Chondrocyte (in vitro differentiated cells): Measurements from ENCODE around the gene SPATA25. TPM values are rescaled to one million over a fixed set of nuclear protein-coding genes. Genes with fewer than 3 reads are reported as not detected.

Experiments
- DNase-seq: peaks from one replicate; pipeline ENCODE4 v3.0.0; 2021; ENCODE audit warnings: mixed read lengths, low spot score
- H3K27ac Mint-ChIP-seq: one replicate; pipeline ENCODE4 v1.8.0; 2021; ENCODE audit warnings: mild to moderate bottlenecking, moderate library complexity, mixed read lengths; ENCODE audit not compliant: unreplicated experiment
- H3K27me3 Mint-ChIP-seq: 2 replicates; pipeline ENCODE4 v1.8.0; 2021; ENCODE audit warnings: low read depth, mixed read lengths
- H3K36me3 Mint-ChIP-seq: 2 replicates; pipeline ENCODE4 v1.8.0; 2021; ENCODE audit warnings: low read depth, mixed read lengths
- H3K4me1 Mint-ChIP-seq: 2 replicates; pipeline ENCODE4 v1.8.0; 2021; ENCODE audit warnings: low read depth, mild to moderate bottlenecking, mixed read lengths
- H3K4me3 Mint-ChIP-seq: one replicate; pipeline ENCODE4 v1.8.0; 2021; ENCODE audit warnings: mild to moderate bottlenecking, moderate library complexity, mixed read lengths; ENCODE audit not compliant: unreplicated experiment
- H3K9me3 Mint-ChIP-seq: 2 replicates; pipeline ENCODE4 v1.8.0; 2021; ENCODE audit warnings: low read depth, mixed read lengths
- total RNA-seq: library from RNA; stranded (reverse); gene quantifications from 3 replicates; pipeline ENCODE4 v1.2.1, GENCODE V29; 2021
- TF ChIP-seq, protein P1 (sequence below): fragments of 200-600 bp; sonication (generic); IDR thresholded peaks from 2 replicates; pipeline ENCODE4 v1.5.0; 2021; ENCODE audit warnings: antibody characterized with exemption, mild to moderate bottlenecking, moderate library complexity

Gene SPATA25
- total RNA-seq, 1 donor from 2014 or later: 1.2 TPM

DNA sequence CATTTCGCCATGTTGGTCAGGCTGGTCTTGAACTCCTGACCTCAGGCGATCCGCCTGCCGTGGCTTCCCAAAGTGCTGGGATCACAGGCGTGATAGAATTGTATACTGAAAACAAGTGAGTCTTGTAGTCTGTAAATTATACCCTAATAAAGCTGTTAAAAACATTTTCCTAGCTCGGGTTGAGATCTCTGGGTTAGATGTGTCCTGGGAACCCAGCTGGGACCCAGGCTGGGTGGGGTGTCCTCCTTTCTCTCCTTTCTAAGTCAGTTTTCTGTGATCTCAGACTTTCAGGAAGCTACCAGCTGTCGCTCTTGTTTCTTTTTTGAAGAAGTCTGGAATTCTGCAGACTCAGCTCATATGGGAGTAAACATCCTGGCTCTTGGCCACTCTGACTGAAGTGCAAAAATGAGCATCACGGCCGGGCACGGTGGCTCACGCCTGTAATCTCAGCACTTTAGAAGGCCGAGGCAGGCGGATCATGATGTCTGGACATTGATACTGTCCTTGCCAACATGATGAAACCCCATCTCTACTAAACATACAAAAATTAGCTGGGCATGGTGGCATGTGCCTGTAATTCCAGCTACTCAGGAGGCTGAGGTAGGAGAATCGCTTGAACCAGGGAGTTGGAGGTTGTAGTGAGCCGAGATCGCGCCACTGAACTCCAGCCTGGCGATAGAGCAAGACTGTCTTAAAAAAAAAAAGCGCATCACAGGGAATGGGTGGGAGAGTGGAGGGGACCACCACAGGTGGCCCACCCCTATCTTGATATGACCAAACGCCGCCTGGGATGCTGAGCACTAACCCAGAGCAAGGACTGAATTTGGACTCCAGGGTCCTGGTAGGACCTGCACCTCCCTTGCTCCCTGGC is 37.2 kb upstream of the SPATA25 start:
- peak overlapping the region; percentile 86 for H3K27ac Mint-ChIP-seq
- no peaks in the 10 kb centered on the region for H3K27me3 Mint-ChIP-seq
- H3K4me3 Mint-ChIP-seq: peak overlapping the region; percentile 1

DNA sequence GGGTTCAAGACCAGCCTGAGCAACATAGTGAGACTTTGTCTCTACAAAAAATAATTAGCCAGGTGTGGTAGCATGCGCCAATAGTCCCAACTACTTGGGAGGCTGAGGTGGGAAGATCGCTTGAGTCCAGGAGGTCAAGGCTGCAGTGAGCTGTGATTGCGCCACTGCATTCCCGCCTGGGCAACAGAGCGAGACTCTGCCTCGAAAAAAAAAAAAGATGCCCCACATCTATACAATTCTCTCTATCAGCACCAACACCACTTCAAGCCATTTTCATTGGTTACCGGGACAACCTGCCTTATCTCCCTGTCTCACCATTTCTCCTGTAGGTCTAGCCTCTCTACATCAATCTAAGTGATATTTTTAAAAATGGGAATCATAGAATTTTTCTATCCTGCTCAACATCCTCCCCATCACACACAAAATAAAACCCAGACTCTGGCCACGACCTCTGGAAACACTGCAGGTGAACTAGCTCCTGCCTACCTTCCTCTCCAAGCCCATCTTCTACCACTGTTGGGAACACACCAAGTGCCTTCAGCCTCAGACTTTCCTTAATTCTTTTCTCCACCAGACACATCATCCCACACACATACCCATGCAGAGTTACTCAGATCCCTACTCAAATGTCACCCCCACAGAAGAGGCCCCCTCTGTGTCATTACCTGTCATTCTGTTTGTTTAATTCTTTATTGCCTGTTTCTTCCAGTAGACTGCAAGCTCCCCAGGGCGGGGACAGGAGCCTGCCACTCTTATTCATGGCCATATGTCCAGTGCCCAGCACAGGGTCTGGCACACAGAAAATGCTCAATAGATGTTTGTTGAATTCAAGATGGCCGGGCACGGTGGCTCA is 34.1 kb upstream of the SPATA25 start:
- Mint-ChIP-seq H3K36me3 (no peaks in the 10 kb centered on the region), H3K27me3 (no peaks in the 10 kb centered on the region), H3K9me3 (no peaks in the 10 kb centered on the region), H3K4me1 (peaks cover 53% of the 10 kb centered on the region), H3K27ac (no peak overlapping the region), H3K4me3 (no peak overlapping the region)
- no peak for DNase-seq
- TF ChIP-seq, protein P1, sequence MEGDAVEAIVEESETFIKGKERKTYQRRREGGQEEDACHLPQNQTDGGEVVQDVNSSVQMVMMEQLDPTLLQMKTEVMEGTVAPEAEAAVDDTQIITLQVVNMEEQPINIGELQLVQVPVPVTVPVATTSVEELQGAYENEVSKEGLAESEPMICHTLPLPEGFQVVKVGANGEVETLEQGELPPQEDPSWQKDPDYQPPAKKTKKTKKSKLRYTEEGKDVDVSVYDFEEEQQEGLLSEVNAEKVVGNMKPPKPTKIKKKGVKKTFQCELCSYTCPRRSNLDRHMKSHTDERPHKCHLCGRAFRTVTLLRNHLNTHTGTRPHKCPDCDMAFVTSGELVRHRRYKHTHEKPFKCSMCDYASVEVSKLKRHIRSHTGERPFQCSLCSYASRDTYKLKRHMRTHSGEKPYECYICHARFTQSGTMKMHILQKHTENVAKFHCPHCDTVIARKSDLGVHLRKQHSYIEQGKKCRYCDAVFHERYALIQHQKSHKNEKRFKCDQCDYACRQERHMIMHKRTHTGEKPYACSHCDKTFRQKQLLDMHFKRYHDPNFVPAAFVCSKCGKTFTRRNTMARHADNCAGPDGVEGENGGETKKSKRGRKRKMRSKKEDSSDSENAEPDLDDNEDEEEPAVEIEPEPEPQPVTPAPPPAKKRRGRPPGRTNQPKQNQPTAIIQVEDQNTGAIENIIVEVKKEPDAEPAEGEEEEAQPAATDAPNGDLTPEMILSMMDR: no peak

More for the DNA sequence above, 37.2 kb upstream of the SPATA25 start:
- TF ChIP-seq, protein P1: no peak
- DNase-seq: no peak
- Mint-ChIP-seq H3K36me3 (no peaks in the 10 kb centered on the region), H3K4me1 (peaks cover 36% of the 10 kb centered on the region), H3K9me3 (no peaks in the 10 kb centered on the region)

GRCh38 chr20:45920462-45921336 is 33.3 kb upstream of the SPATA25 start:
- peak overlapping the region; percentile 95 for H3K27ac Mint-ChIP-seq
- no peaks in the 10 kb centered on the region for H3K9me3 Mint-ChIP-seq
- TF ChIP-seq, protein P1: no peak
- DNase-seq: no peak
- no peak overlapping the region for H3K4me3 Mint-ChIP-seq
- no peaks in the 10 kb centered on the region for H3K27me3 Mint-ChIP-seq
- no peaks in the 10 kb centered on the region for H3K36me3 Mint-ChIP-seq
- H3K4me1 Mint-ChIP-seq: peaks cover 53% of the 10 kb centered on the region

GRCh38 chr20:45919542-45920399 is 32.3 kb upstream of the SPATA25 start:
- Mint-ChIP-seq H3K36me3 (no peaks in the 10 kb centered on the region), H3K9me3 (no peaks in the 10 kb centered on the region), H3K27ac (peak overlapping the region; percentile 95), H3K4me3 (no peak overlapping the region), H3K27me3 (no peaks in the 10 kb centered on the region), H3K4me1 (peaks cover 46% of the 10 kb centered on the region)
- DNase-seq: no peak
- TF ChIP-seq, protein P1: no peak
